VCaP (cell line): ENCODE data around the gene SULF2.

Experiments used
- H3K27ac ChIP-seq: fragments of 450-650 bp; 2 replicates; pipeline ENCODE4 v1.5.1; 2017
- TF ChIP-seq, protein P1 (sequence below): fragments of 450-650 bp; conservative IDR thresholded peaks from 2 replicates; pipeline ENCODE4 v1.5.1; 2017; ENCODE audit warnings: mild to moderate bottlenecking, moderate library complexity

SULF2 gene

DNA sequence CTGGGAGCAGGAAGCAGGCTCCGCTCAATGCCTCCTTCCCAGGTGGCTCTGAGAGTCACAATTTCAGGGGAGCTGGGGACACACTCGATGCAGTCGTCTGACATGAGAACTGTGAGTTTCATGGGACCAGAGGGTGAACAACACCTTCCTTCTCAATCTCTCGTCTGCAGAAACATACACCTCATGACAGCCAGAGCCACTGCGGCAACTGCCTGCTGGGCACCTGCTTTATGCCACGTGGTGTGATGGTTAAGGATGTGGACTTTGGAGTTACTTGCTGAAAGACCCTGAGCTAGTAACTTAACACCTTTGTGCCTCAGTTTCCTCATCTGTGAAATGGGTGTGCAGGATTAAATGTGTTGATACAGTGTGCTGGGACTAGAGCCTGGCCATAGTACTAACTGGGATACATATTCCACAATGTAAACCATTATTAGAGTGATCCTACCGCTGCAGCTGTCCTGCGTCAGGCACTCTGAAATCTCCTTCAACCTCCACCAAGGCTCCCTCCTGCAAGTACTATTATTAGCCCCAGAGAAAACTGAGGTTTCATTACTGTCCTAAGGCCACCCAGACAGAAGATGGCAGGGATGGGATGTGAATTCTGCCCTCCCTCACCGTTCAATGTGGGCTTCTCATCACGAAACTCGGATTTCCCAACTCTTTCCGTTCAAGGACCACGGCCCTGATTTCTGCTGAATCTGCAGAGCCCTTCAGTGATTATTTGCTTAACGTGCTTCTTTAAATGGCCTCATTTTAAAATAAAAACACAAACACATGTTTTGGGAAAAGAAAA is 24.4 kb downstream of the SULF2 start:
- H3K27ac ChIP-seq: no peak overlapping the region

DNA sequence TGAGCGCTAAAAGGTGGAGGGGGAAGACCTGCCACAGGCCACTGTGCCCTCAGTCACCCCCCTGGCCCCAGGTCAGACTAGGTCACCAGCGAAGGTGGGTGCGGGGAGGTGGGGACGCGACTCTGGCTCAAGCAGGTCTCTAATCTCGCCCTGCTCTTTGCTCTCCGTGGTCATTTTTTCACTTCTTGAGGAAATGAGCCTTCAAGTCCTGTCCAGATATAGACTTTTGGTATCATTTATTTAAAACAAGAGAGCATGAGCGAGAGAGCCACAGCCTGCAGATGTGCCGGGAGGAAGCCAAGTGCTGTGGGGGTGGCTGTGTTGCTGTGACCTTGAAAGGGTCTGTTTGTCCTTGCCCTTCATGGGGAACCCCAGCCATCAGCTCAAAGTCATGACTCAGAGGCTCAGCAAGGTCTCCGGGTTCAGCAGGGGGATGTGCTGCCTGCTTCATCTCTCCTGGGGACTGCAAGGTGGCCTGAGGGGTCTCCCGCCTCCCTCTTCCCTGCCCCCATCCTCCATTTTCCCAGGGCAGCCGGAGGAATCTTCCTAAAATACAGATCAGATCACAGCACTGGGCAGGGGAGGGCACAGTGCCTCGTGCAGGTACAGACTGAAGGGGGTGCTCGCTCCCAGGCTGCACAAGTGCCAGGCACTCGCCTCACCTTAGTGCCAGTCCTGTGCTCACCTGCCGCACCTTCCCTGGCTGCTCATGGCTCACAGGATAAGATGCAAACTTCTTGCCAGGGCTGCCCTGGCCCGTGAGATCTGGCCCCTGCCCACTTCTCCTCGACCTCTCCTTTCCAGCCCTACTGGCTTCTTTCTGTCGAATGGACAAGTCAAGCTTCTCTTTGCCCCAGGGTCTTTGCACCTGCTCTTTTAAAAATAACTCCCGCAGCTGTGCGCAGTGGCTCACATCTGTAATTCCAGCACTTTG is 26.5 kb downstream of the SULF2 start:
- TF ChIP-seq, protein P1, sequence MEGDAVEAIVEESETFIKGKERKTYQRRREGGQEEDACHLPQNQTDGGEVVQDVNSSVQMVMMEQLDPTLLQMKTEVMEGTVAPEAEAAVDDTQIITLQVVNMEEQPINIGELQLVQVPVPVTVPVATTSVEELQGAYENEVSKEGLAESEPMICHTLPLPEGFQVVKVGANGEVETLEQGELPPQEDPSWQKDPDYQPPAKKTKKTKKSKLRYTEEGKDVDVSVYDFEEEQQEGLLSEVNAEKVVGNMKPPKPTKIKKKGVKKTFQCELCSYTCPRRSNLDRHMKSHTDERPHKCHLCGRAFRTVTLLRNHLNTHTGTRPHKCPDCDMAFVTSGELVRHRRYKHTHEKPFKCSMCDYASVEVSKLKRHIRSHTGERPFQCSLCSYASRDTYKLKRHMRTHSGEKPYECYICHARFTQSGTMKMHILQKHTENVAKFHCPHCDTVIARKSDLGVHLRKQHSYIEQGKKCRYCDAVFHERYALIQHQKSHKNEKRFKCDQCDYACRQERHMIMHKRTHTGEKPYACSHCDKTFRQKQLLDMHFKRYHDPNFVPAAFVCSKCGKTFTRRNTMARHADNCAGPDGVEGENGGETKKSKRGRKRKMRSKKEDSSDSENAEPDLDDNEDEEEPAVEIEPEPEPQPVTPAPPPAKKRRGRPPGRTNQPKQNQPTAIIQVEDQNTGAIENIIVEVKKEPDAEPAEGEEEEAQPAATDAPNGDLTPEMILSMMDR: no peak
- H3K27ac ChIP-seq: no peak overlapping the region

More for the DNA sequence above, 24.4 kb downstream of the SULF2 start:
- TF ChIP-seq, protein P1: no peak

DNA sequence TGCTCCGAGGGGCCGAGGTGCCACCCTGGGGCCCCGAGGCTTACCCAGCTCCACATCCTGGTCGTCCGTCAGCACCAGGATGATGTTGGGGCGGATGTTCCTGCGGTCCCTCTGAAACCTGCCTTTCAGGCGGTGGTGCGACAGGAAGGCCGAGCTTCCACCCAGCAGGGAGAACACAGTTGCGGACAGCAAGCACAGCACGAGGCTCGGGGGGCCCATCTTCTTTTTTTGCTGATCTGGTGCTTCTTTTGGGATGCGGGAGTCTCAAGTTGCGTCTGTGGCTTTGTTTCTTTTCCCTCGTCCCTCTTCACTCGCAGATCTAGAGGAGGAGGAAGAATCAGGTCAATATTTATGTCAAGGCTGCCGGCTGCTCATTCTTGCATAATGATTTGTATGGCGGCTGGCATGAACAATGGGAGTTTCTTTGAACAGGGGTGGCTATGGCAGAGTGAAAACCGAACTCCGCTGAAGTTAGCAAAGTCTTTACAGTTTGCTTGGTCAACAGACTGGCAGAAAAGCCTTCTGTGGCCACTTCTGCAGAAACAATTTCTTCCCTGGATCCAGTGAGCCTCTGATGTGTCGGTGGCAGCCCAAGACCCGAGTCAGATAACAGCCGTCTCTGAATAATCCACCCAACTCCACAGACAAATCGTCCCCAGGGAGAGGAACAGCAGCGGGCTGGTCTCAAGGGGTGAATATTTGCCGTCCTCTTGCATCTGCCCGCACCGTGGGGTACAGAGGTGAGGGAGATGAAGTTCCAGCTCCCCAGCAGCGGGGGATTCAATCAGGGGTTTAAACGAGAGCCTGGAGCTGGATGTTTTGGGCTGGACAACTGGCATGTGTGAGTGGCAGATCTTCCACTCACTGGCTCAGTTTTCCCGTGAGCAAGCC is 27.9 kb downstream of the SULF2 start:
- TF ChIP-seq, protein P1: no peak
- no peak overlapping the region for H3K27ac ChIP-seq

DNA sequence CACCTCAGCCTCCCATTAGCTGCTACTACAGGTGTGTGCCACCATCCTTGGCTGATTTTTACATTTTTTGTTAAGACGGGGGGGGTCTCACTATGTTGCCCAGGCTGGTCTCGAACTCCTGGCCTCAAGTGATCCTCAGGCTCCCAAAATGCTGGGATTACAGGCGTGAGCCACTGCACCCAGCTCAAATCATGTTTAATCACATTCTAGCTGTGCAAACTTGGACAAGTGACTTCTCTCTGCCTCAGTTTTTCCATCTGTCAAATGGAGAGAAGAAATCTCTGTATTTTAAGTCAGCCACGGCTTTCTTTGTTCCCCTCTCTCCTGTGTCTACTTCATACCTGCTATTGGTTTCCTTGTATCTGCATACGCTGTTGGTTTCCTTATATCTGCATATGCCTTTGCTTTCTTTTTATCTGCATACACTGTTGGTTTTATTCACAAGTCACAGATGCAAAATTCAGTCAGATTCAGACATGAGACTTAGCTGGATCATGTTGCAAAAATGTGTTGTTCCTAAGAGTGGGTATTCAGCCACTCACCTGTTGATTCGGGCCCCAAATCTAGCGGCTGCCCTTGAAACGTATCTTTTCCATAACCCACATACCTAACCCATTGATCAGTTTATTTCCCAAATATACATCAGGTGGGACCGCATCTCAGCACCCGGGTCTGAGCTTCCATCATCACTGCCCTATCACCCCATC is 30.2 kb downstream of the SULF2 start:
- TF ChIP-seq, protein P1: no peak
- no peak overlapping the region for H3K27ac ChIP-seq

DNA sequence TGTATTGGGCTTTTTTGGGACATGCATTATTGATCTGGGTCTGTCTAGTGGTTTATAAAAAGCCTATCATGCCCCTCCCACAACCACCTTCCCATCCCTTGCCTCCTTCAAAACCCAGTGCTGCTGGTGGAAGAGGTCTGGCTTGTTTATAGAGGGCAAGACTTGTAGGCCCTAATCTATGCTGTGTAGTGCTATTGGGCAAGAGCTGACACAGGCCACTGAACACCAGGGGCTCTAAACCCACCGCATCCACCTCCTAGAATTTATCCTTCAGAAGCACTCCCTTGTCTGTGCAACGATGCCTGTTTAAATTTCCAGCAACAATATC is 30.9 kb downstream of the SULF2 start:
- TF ChIP-seq, protein P1: no peak
- no peak overlapping the region for H3K27ac ChIP-seq

DNA sequence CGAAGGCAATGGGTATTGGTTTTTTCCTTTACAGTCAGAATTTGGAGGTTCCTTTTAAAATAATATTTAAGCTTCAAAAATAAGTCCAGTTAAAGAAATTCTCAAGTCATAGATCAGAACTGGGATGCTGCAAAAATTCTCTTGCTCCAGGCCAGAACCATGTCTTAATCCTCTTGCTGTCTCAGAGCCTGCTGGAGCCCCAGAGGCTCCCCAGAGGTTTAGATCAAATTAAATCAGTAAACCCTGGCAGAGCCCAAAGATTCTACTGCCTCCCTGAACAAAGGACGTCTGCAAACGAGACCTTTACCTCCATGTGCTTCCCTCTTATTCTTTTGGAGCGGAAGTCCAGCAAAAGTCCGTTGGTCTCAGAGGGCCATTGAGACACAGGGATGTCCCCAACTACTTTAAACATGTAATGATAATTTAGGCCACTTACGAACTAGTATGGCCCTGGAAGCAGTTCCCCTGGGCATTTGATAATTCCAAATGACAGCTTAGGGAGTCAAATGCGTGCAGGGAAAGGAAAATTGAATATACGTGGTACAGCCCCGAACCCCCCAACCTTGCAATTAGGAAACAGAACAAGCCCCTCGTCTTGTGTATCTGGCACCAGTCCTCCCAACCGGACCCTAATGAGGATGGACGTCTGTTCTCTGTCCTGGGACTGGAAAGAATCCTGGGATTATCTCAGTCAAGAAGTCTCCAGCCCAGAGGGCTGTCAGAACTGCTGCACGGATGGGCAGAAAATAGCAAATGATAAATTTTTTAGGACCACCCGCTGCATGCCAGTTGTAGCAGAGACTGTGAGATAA is 31.5 kb downstream of the SULF2 start:
- TF ChIP-seq, protein P1: no peak
- H3K27ac ChIP-seq: no peak overlapping the region
